Fibroblast of mammary gland (primary cell): Measurements from ENCODE around the gene VARS2.

ENCODE experiments used
- DNase-seq: peaks from one replicate; pipeline ENCODE4 v3.0.0-alpha.2; 2010; ENCODE audit warnings: low read depth
- H3K4me3 ChIP-seq: 2 replicates; pipeline ENCODE4 v1.5.1; 2011; ENCODE audit warnings: low read depth, mild to moderate bottlenecking, low read length, moderate library complexity; ENCODE audit not compliant: control insufficient read depth
- CTCF ChIP-seq: conservative IDR thresholded peaks from 2 replicates; pipeline ENCODE4 v1.5.1; 2011; ENCODE audit warnings: low read depth, low read length, inconsistent platforms; ENCODE audit not compliant: control insufficient read depth, insufficient read depth

The VARS2 gene

GRCh38 chr6:30894381-30894780 is 19.7 kb upstream of the VARS2 start:
- TF ChIP-seq CTCF = no peak
- no peak for DNase-seq

GRCh38 chr6:30894935-30895334 is 19.1 kb upstream of the VARS2 start:
- no peak overlapping the region for H3K4me3 ChIP-seq
- TF ChIP-seq CTCF = no peak
- DNase-seq = no peak

More at GRCh38 chr6:30894381-30894780, 19.7 kb upstream of the VARS2 start:
- no peak overlapping the region for H3K4me3 ChIP-seq

GRCh38 chr6:30895343-30895742 is 18.7 kb upstream of the VARS2 start:
- no peak overlapping the region for H3K4me3 ChIP-seq
- DNase-seq = no peak
- TF ChIP-seq CTCF = no peak

DNA sequence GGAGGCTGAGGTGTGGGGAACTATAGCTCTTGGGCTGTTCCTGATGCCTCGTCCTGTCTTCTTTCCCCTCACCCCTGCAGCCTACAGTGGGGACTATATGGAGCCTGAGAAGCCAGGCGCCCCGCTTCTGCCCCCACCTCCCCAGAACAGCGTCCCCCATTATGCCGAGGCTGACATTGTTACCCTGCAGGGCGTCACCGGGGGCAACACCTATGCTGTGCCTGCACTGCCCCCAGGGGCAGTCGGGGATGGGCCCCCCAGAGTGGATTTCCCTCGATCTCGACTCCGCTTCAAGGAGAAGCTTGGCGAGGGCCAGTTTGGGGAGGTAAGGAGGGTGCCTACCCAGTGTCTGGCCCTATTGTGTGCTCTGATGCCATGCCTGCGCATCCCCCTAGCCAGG is 17.5 kb upstream of the VARS2 start:
- DNase-seq = no peak
- no peak for TF ChIP-seq CTCF
- H3K4me3 ChIP-seq = no peak overlapping the region

DNA sequence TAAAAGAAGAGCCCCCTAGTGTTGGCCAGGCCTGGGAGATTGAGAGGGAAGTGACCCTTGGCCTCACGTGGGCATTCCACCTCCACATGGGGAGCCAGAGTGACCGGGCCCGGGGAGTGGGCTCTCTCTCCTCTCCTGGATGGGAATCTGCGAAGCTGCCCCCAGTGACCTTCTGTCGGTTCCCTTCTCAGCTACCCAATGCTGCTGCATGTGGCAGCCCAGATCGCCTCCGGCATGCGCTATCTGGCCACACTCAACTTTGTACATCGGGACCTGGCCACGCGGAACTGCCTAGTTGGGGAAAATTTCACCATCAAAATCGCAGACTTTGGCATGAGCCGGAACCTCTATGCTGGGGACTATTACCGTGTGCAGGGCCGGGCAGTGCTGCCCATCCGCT is 16.2 kb upstream of the VARS2 start:
- H3K4me3 ChIP-seq = no peak overlapping the region
- no peak for TF ChIP-seq CTCF
- DNase-seq = no peak

- no peak overlapping the region for H3K4me3 ChIP-seq
- DNase-seq = no peak
- TF ChIP-seq CTCF = no peak
Observed at GRCh38 chr6:30898750-30899360, 15.2 kb upstream of the VARS2 start.

DNA sequence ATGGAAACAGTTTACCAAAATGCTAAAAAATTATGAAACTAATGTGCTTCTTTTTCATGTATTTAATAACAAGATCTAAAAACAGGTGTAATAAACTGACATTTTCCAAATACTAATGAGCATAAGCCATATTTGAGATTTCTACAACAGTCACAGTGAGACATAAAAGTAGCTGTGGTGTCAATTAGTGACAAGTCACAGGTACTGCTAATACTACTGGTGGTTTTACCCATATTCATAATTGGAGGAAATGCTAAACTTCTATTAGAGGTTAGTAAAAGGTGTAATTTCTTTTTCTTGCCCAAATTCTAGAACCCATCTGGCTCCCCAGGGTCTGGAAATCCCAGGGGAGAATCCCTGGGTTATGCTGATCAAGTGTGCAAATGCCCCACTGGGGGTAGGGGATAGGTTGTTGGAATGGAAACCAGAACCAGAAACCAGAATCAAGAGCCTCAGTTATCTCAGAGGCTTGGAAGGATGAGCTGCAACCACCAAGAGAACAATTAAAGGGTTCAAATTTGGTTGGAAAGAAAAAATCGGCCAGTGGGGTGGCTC is 13.1 kb upstream of the VARS2 start:
- H3K4me3 ChIP-seq = no peak overlapping the region
- TF ChIP-seq CTCF = no peak
- DNase-seq = no peak
